MM.1S (cell line): ENCODE measurements around the gene BPIFB2.

Source experiments
- CTCF ChIP-seq: fragments of 300-600 bp; sonication (generic); IDR thresholded peaks from 2 replicates; pipeline ENCODE4 v1.5.1; 2016; ENCODE audit warnings: antibody characterized with exemption, low read length, mixed read lengths
- EZH2 ChIP-seq: fragments of 300-600 bp; sonication (generic); optimal IDR thresholded peaks from 2 replicates; pipeline ENCODE3; 2017; ENCODE audit warnings: low read depth, mild to moderate bottlenecking, antibody characterized with exemption, low read length, mixed read lengths

GRCh38 chr20:33065785-33066184 lies 58.3 kb downstream of the BPIFB2 start:
- TF ChIP-seq CTCF (no peak), EZH2 (no peak)
